H9 (cell line): Measurements from ENCODE around the gene SDR39U1. TPM values are rescaled to one million over a fixed set of nuclear protein-coding genes. Genes with fewer than 3 reads are reported as not detected.

Experiments
- DNase-seq: peaks from one replicate; pipeline ENCODE4 v3.0.0-alpha.2; 2017
- H2AFZ ChIP-seq: one replicate; pipeline ENCODE4 v1.6.1; 2013; ENCODE audit warnings: mild to moderate bottlenecking, low read length, control low read depth, moderate library complexity
- H2AK5ac ChIP-seq: 2 replicates; pipeline ENCODE4 v1.6.1; 2013; ENCODE audit warnings: low read length, control low read depth, mixed read lengths; ENCODE audit not compliant: insufficient read length
- H2BK120ac ChIP-seq: one replicate; pipeline ENCODE4 v1.6.1; 2013; ENCODE audit warnings: low read depth, mild to moderate bottlenecking, low read length, control low read depth, inconsistent platforms; ENCODE audit not compliant: poor library complexity, severe bottlenecking
- H2BK12ac ChIP-seq: 2 replicates; pipeline ENCODE4 v1.6.1; 2013; ENCODE audit warnings: low read length, control low read depth, mixed read lengths, low read depth; ENCODE audit not compliant: insufficient read length
- H2BK15ac ChIP-seq: 2 replicates; pipeline ENCODE4 v1.6.1; 2013; ENCODE audit warnings: low read depth, low read length, control low read depth
- H2BK20ac ChIP-seq: one replicate; pipeline ENCODE4 v1.6.1; 2013; ENCODE audit warnings: low read depth, mild to moderate bottlenecking, low read length, control low read depth, inconsistent platforms; ENCODE audit not compliant: poor library complexity, severe bottlenecking
- H2BK5ac ChIP-seq: 2 replicates; pipeline ENCODE4 v1.6.1; 2013; ENCODE audit warnings: low read length, control low read depth, mixed read lengths; ENCODE audit not compliant: insufficient read length
- H3K14ac ChIP-seq: 2 replicates; pipeline ENCODE4 v1.6.1; 2013; ENCODE audit warnings: low read length, control low read depth; ENCODE audit not compliant: insufficient read depth
- H3K18ac ChIP-seq: 2 replicates; pipeline ENCODE4 v1.6.1; 2013; ENCODE audit warnings: low read depth, mild to moderate bottlenecking, mixed read lengths, low read length, control low read depth; ENCODE audit not compliant: insufficient read length
- H3K23ac ChIP-seq: 2 replicates; pipeline ENCODE4 v1.6.1; 2013; ENCODE audit warnings: low read length, control low read depth, mixed read lengths, low read depth; ENCODE audit not compliant: insufficient read length
- H3K23me2 ChIP-seq: 2 replicates; pipeline ENCODE4 v1.6.1; 2013; ENCODE audit warnings: low read depth, mild to moderate bottlenecking, mixed read lengths, low read length, control low read depth; ENCODE audit not compliant: insufficient read length, poor library complexity, severe bottlenecking
- H3K27ac ChIP-seq: 2 replicates; pipeline ENCODE4 v1.5.1; 2013; ENCODE audit warnings: low read length, control low read depth, mixed read lengths, low read depth; ENCODE audit not compliant: insufficient read length
- H3K27me3 ChIP-seq: 2 replicates; pipeline ENCODE4 v1.6.1; 2013; ENCODE audit warnings: low read length, control low read depth, inconsistent platforms; ENCODE audit not compliant: insufficient read depth
- H3K4ac ChIP-seq: 2 replicates; pipeline ENCODE4 v1.6.1; 2013; ENCODE audit warnings: low read depth, mild to moderate bottlenecking, control low read depth, inconsistent platforms, low read length, moderate library complexity
- H3K4me1 ChIP-seq: 2 replicates; pipeline ENCODE4 v1.6.1; 2013; ENCODE audit warnings: low read length, control low read depth, inconsistent platforms; ENCODE audit not compliant: insufficient read depth
- H3K4me2 ChIP-seq: 2 replicates; pipeline ENCODE4 v1.6.1; 2013; ENCODE audit warnings: low read length, control low read depth, mixed read lengths; ENCODE audit not compliant: insufficient read length, insufficient read depth
- H3K56ac ChIP-seq: 2 replicates; pipeline ENCODE4 v1.6.1; 2013; ENCODE audit warnings: low read depth, mild to moderate bottlenecking, mixed read lengths, low read length, control low read depth; ENCODE audit not compliant: insufficient read length
- H3K79me1 ChIP-seq: 2 replicates; pipeline ENCODE4 v1.6.1; 2013; ENCODE audit warnings: low read depth, mild to moderate bottlenecking, moderate library complexity, low read length, control low read depth, inconsistent platforms; ENCODE audit not compliant: insufficient read depth, poor library complexity, severe bottlenecking
- H3K79me2 ChIP-seq: 2 replicates; pipeline ENCODE4 v1.6.1; 2013; ENCODE audit warnings: low read length, control low read depth, inconsistent platforms; ENCODE audit not compliant: insufficient read depth
- H3K9ac ChIP-seq: 2 replicates; pipeline ENCODE4 v1.6.1; 2013; ENCODE audit warnings: low read length, control low read depth, mixed read lengths; ENCODE audit not compliant: insufficient read length; ENCODE audit errors: extremely low read depth
- H3K9me3 ChIP-seq: one replicate; pipeline ENCODE4 v1.6.1; 2013; ENCODE audit warnings: low read depth, low read length, inconsistent platforms; ENCODE audit not compliant: control insufficient read depth
- H3T11ph ChIP-seq: one replicate; pipeline ENCODE4 v1.6.1; 2013; ENCODE audit warnings: mild to moderate bottlenecking, low read length, control low read depth, inconsistent platforms
- H4K20me1 ChIP-seq: one replicate; pipeline ENCODE4 v1.6.1; 2013; ENCODE audit not compliant: control insufficient read depth, insufficient read length, insufficient read depth
- H4K5ac ChIP-seq: 2 replicates; pipeline ENCODE4 v1.6.1; 2013; ENCODE audit warnings: low read depth, mild to moderate bottlenecking, mixed read lengths, low read length, control low read depth; ENCODE audit not compliant: insufficient read length
- H4K8ac ChIP-seq: replicated peaks from 2 replicates; pipeline ENCODE4 v1.6.1; 2013; ENCODE audit warnings: low read length, control low read depth, mixed read lengths, low read depth; ENCODE audit not compliant: insufficient read length
- H4K91ac ChIP-seq: 2 replicates; pipeline ENCODE4 v1.6.1; 2013; ENCODE audit warnings: low read depth, mild to moderate bottlenecking, moderate library complexity, mixed read lengths, low read length, control low read depth; ENCODE audit not compliant: insufficient read length
- H3K27ac Mint-ChIP-seq, 3 experiments: 2 replicates in 2 of 3; 3 replicates in 1 of 3; pipeline ENCODE4 v1.8.0; 2020 to 2021; ENCODE audit warnings: mixed read lengths in 3 of 3, mild to moderate bottlenecking in 1 of 3, moderate library complexity in 1 of 3
- H3K27me3 Mint-ChIP-seq: 2 replicates; pipeline ENCODE4 v1.8.0; 2021; ENCODE audit warnings: low read depth, mild to moderate bottlenecking, moderate library complexity, mixed read lengths
- H3K36me3 Mint-ChIP-seq, 3 experiments: 2 replicates in 2 of 3; 3 replicates in 1 of 3; pipeline ENCODE4 v1.8.0; 2020 to 2021; ENCODE audit warnings: low read depth in 3 of 3, mixed read lengths in 3 of 3; ENCODE audit not compliant: insufficient read depth in 1 of 3
- H3K4me1 Mint-ChIP-seq, 2 experiments: 2 replicates each; pipeline ENCODE4 v1.8.0; 2020; ENCODE audit warnings: mixed read lengths in 2 of 2
- H3K4me3 Mint-ChIP-seq, 2 experiments: 2 replicates in 1 of 2; 3 replicates in 1 of 2; pipeline ENCODE4 v1.8.0; 2020 to 2021; ENCODE audit warnings: mild to moderate bottlenecking in 2 of 2, mixed read lengths in 2 of 2, moderate library complexity in 1 of 2
- H3K9me3 Mint-ChIP-seq, 2 experiments: 2 replicates in 1 of 2; 3 replicates in 1 of 2; pipeline ENCODE4 v1.8.0; 2020; ENCODE audit warnings: mild to moderate bottlenecking in 2 of 2, mixed read lengths in 2 of 2, moderate library complexity in 1 of 2
- WGBS: extraction: QIAGEN DNeasy Blood & Tissue Kit; methylation state at CpG from one replicate; pipeline ENCODE4 v1.1.7; 2013; ENCODE audit warnings: missing lambda C conversion rate, low lambda C conversion rate, mixed read lengths; ENCODE audit not compliant: insufficient read length; ENCODE audit errors: extremely low coverage; 5-methylcytosine and 5-hydroxymethylcytosine counted together
- total RNA-seq: library from RNA; stranded (reverse); gene quantifications from 2 replicates; pipeline ENCODE4 v1.2.1, GENCODE V29; 2021
- TF ChIP-seq, protein P1 (sequence below): fragments of 200-600 bp; sonication (generic); conservative IDR thresholded peaks from 3 replicates; pipeline ENCODE4 v1.8.0; 2021; ENCODE audit warnings: antibody characterized with exemption, mild to moderate bottlenecking

The SDR39U1 gene
- total RNA-seq, 1 experiment from 2014 or later, result 56.2 TPM

DNA sequence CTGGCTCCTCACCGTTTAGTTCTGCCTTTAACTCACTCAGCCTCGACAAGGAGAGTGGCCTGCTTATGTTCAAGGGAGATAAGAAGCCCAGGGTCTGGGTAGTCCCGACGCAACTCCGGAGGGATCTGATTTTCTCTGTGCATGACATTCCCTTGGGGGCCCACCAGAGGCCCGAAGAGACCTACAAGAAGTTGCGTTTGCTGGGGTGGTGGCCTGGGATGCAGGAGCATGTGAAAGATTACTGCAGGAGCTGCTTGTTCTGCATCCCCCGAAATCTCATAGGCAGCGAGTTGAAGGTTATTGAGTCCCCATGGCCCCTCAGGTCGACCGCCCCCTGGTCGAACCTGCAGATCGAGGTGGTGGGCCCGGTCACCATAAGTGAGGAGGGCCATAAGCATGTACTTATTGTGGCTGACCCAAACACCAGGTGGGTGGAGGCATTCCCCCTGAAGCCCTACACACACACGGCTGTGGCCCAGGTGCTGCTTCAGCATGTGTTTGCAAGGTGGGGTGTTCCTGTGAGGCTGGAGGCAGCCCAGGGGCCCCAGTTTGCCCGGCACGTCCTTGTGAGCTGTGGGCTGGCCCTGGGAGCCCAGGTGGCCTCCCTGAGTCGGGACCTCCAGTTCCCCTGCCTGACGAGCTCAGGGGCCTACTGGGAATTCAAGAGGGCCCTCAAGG lies 26.2 kb downstream of the SDR39U1 start:
- Histone ChIP-seq H4K8ac (no peak overlapping the region), H4K20me1 (no peaks in the 10 kb centered on the region), H3K27ac (no peak overlapping the region), H3K27me3 (no peaks in the 10 kb centered on the region; the same call in 1 of the 2 replicates), H3K14ac (no peak overlapping the region), H3K18ac (no peak overlapping the region), H2AFZ (no peak overlapping the region), H2BK15ac (no peak overlapping the region), H3K9ac (no peak overlapping the region), H3K4me2 (no peak overlapping the region), H3K9me3 (no peaks in the 10 kb centered on the region), H3K79me1 (no peaks in the 10 kb centered on the region), H3K56ac (no peak overlapping the region), H4K91ac (no peak overlapping the region), H2BK12ac (no peak overlapping the region), H3T11ph (no peak overlapping the region), H2AK5ac (no peak overlapping the region), H3K4me1 (no peaks in the 10 kb centered on the region), H4K5ac (no peak overlapping the region), H2BK5ac (no peak overlapping the region), H3K79me2 (no peaks in the 10 kb centered on the region), H3K4ac (no peak overlapping the region), H3K23ac (no peak overlapping the region), H2BK20ac (no peak overlapping the region), H2BK120ac (no peak overlapping the region), H3K23me2 (no peaks in the 10 kb centered on the region)
- peaks cover 2 to 3% of the 10 kb centered on the region in 2 experiments; a peak in 1 of 4 replicates for H3K4me1 Mint-ChIP-seq
- H3K36me3 Mint-ChIP-seq, result peaks cover 15 to 33% (median 22%) of the 10 kb centered on the region in 3 experiments; a peak in 6 of 7 replicates
- no peak overlapping the region for H3K4me3 Mint-ChIP-seq
- WGBS, result no CpG with 5 or more reads among the region's 19 CpGs
- H3K9me3 Mint-ChIP-seq, result no peaks in the 10 kb centered on the region
- peak overlapping the region in 1 of 3 experiments; percentile 74; a peak in 1 of 7 replicates for H3K27ac Mint-ChIP-seq
- no peak for DNase-seq
- TF ChIP-seq, protein P1, sequence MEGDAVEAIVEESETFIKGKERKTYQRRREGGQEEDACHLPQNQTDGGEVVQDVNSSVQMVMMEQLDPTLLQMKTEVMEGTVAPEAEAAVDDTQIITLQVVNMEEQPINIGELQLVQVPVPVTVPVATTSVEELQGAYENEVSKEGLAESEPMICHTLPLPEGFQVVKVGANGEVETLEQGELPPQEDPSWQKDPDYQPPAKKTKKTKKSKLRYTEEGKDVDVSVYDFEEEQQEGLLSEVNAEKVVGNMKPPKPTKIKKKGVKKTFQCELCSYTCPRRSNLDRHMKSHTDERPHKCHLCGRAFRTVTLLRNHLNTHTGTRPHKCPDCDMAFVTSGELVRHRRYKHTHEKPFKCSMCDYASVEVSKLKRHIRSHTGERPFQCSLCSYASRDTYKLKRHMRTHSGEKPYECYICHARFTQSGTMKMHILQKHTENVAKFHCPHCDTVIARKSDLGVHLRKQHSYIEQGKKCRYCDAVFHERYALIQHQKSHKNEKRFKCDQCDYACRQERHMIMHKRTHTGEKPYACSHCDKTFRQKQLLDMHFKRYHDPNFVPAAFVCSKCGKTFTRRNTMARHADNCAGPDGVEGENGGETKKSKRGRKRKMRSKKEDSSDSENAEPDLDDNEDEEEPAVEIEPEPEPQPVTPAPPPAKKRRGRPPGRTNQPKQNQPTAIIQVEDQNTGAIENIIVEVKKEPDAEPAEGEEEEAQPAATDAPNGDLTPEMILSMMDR, result no peak
- H3K27me3 Mint-ChIP-seq, result peaks cover 22% of the 10 kb centered on the region
